MM.1S (cell line): Measurements from ENCODE around the gene ZNF263.
"Not testable (repeated sequence)": the region's sequence is repeated elsewhere in the genome, so short reads cannot be mapped to it uniquely, and the experiment has no call there.

Source experiments
- DNase-seq: peaks from one replicate; pipeline ENCODE4 v3.0.0-alpha.2; 2015
- H2AFZ ChIP-seq: fragments of 300-600 bp; sonication (generic); 2 replicates; pipeline ENCODE4 v1.6.0; 2016; ENCODE audit warnings: antibody characterized with exemption, low read length
- H3F3A ChIP-seq: fragments of 300-600 bp; sonication (generic); 2 replicates; pipeline ENCODE4 v1.6.1; 2016; ENCODE audit warnings: mild to moderate bottlenecking, antibody characterized with exemption, low read length, moderate library complexity, mixed read lengths; ENCODE audit not compliant: insufficient read depth
- H3K27ac ChIP-seq: fragments of 300-600 bp; sonication (generic); 2 replicates; pipeline ENCODE4 v1.5.1; 2016; ENCODE audit warnings: mild to moderate bottlenecking, low read length
- H3K27me3 ChIP-seq: fragments of 300-600 bp; sonication (generic); replicated peaks from 2 replicates; pipeline ENCODE4 v1.6.0; 2016; ENCODE audit warnings: low read length; ENCODE audit not compliant: insufficient read depth
- H3K36me3 ChIP-seq: fragments of 300-600 bp; sonication (generic); replicated peaks from 2 replicates; pipeline ENCODE4 v1.6.1; 2016; ENCODE audit warnings: mild to moderate bottlenecking, low read length, mixed read lengths; ENCODE audit not compliant: insufficient read depth
- H3K4me1 ChIP-seq: fragments of 300-600 bp; sonication (generic); 2 replicates; pipeline ENCODE4 v1.6.1; 2016; ENCODE audit warnings: low read length, mixed read lengths
- H3K4me2 ChIP-seq: fragments of 300-600 bp; sonication (generic); 2 replicates; pipeline ENCODE4 v1.6.0; 2016; ENCODE audit warnings: low read depth, low read length
- H3K4me3 ChIP-seq: fragments of 300-600 bp; sonication (generic); 2 replicates; pipeline ENCODE4 v1.5.1; 2016; ENCODE audit warnings: low read length, mixed read lengths
- H3K79me2 ChIP-seq: fragments of 300-600 bp; sonication (generic); 2 replicates; pipeline ENCODE4 v1.6.1; 2016; ENCODE audit warnings: mixed run types, low read length, mixed read lengths
- H3K9ac ChIP-seq: fragments of 300-600 bp; sonication (generic); 2 replicates; pipeline ENCODE4 v1.6.1; 2016; ENCODE audit warnings: low read length, mixed read lengths
- H3K9me2 ChIP-seq: fragments of 300-600 bp; sonication (generic); replicated peaks from 2 replicates; pipeline ENCODE4 v1.6.1; 2016; ENCODE audit warnings: mild to moderate bottlenecking, low read length, mixed read lengths; ENCODE audit not compliant: insufficient read depth
- H3K9me3 ChIP-seq: fragments of 300-600 bp; sonication (generic); replicated peaks from 2 replicates; pipeline ENCODE4 v1.6.1; 2016; ENCODE audit warnings: mild to moderate bottlenecking, low read length, mixed read lengths; ENCODE audit not compliant: insufficient read depth
- H4K20me1 ChIP-seq: fragments of 300-600 bp; sonication (generic); 2 replicates; pipeline ENCODE4 v1.6.1; 2016; ENCODE audit warnings: mild to moderate bottlenecking, low read length, moderate library complexity, mixed read lengths; ENCODE audit not compliant: insufficient read depth
- CTCF ChIP-seq: fragments of 300-600 bp; sonication (generic); IDR thresholded peaks from 2 replicates; pipeline ENCODE4 v1.5.1; 2016; ENCODE audit warnings: antibody characterized with exemption, low read length, mixed read lengths
- EZH2 ChIP-seq: fragments of 300-600 bp; sonication (generic); optimal IDR thresholded peaks from 2 replicates; pipeline ENCODE3; 2017; ENCODE audit warnings: low read depth, mild to moderate bottlenecking, antibody characterized with exemption, low read length, mixed read lengths
- EZH2phosphoT487 ChIP-seq: fragments of 300-600 bp; sonication (generic); IDR thresholded peaks from 2 replicates; pipeline ENCODE4 v1.6.1; 2018; ENCODE audit warnings: antibody characterized with exemption, low read length

ZNF263 gene

GRCh38 chr16:3266873-3267537 lies 16.3 kb upstream of the ZNF263 start:
- H3K4me3 ChIP-seq = no peak overlapping the region
- DNase-seq = no peak
- H3K4me2 ChIP-seq = no peak overlapping the region
- no peaks in the 10 kb centered on the region for H3K9me3 ChIP-seq
- H3K79me2 ChIP-seq = no peaks in the 10 kb centered on the region
- H3K9ac ChIP-seq = no peak overlapping the region
- no peaks in the 10 kb centered on the region for H3K27me3 ChIP-seq
- peaks cover 10% of the 10 kb centered on the region for H3F3A ChIP-seq
- 0 out of 2 replicates have a peak, but pooled peaks cover 3% of the 10 kb centered on the region for H3K4me1 ChIP-seq
- no peak for TF ChIP-seq EZH2phosphoT487
- no peak for TF ChIP-seq EZH2
- TF ChIP-seq CTCF = peak; percentile 31
- no peaks in the 10 kb centered on the region for H4K20me1 ChIP-seq
- no peaks in the 10 kb centered on the region for H3K36me3 ChIP-seq
- no peaks in the 10 kb centered on the region for H3K9me2 ChIP-seq
- H2AFZ ChIP-seq = no peak overlapping the region
- H3K27ac ChIP-seq = no peak overlapping the region

GRCh38 chr16:3268294-3268693 lies 15.0 kb upstream of the ZNF263 start:
- H3K9ac ChIP-seq = no peak overlapping the region
- no peaks in the 10 kb centered on the region for H3K9me3 ChIP-seq
- no peak overlapping the region for H3K4me3 ChIP-seq
- peaks cover 7% of the 10 kb centered on the region; the same call in 1 of the 2 replicates for H3F3A ChIP-seq
- no peaks in the 10 kb centered on the region for H3K27me3 ChIP-seq
- H3K9me2 ChIP-seq = no peaks in the 10 kb centered on the region
- 0 out of 2 replicates have a peak, but pooled peaks cover 3% of the 10 kb centered on the region for H3K4me1 ChIP-seq
- DNase-seq = no peak
- no peak for TF ChIP-seq EZH2
- TF ChIP-seq EZH2phosphoT487 = no peak
- TF ChIP-seq CTCF = no peak
- no peak overlapping the region for H3K27ac ChIP-seq
- no peak overlapping the region for H3K4me2 ChIP-seq
- no peak overlapping the region for H2AFZ ChIP-seq
- no peaks in the 10 kb centered on the region for H3K79me2 ChIP-seq
- H4K20me1 ChIP-seq = no peaks in the 10 kb centered on the region
- H3K36me3 ChIP-seq = no peaks in the 10 kb centered on the region

- H3K9ac ChIP-seq, H2AFZ ChIP-seq, H3K9me2 ChIP-seq, H3K36me3 ChIP-seq, H3K27ac ChIP-seq, H3F3A ChIP-seq, DNase-seq, H3K4me3 ChIP-seq, H3K9me3 ChIP-seq, H3K4me1 ChIP-seq, H4K20me1 ChIP-seq, H3K4me2 ChIP-seq, H3K79me2 ChIP-seq, H3K27me3 ChIP-seq: not testable (repeated sequence)
Observed at GRCh38 chr16:3270718-3271117, 12.6 kb upstream of the ZNF263 start.

GRCh38 chr16:3271281-3271680 lies 12.0 kb upstream of the ZNF263 start:
- H3K36me3 ChIP-seq, H3K4me2 ChIP-seq, H3K4me3 ChIP-seq, H3K4me1 ChIP-seq, H3K9me3 ChIP-seq, H4K20me1 ChIP-seq, H2AFZ ChIP-seq, DNase-seq, H3K27me3 ChIP-seq, H3K9me2 ChIP-seq, H3K9ac ChIP-seq, H3K79me2 ChIP-seq, H3F3A ChIP-seq, H3K27ac ChIP-seq: not testable (repeated sequence)
